AG09309 (cell line): ENCODE results near the gene CTSO.

Experiments used
- DNase-seq: peaks from one replicate; pipeline ENCODE4 v3.0.0-alpha.2; 2010; ENCODE audit warnings: low read depth
- H3K4me3 ChIP-seq: 2 replicates; pipeline ENCODE4 v1.5.1; 2011; ENCODE audit warnings: mild to moderate bottlenecking, low read depth, low read length, moderate library complexity; ENCODE audit not compliant: control insufficient read depth
- TF ChIP-seq, protein P1 (sequence below): IDR thresholded peaks from 2 replicates; pipeline ENCODE4 v1.5.1; 2011; ENCODE audit warnings: mild to moderate bottlenecking, low read depth, low read length, inconsistent platforms; ENCODE audit not compliant: insufficient read depth, control insufficient read depth; ENCODE audit errors: missing control alignments

CTSO gene

DNA sequence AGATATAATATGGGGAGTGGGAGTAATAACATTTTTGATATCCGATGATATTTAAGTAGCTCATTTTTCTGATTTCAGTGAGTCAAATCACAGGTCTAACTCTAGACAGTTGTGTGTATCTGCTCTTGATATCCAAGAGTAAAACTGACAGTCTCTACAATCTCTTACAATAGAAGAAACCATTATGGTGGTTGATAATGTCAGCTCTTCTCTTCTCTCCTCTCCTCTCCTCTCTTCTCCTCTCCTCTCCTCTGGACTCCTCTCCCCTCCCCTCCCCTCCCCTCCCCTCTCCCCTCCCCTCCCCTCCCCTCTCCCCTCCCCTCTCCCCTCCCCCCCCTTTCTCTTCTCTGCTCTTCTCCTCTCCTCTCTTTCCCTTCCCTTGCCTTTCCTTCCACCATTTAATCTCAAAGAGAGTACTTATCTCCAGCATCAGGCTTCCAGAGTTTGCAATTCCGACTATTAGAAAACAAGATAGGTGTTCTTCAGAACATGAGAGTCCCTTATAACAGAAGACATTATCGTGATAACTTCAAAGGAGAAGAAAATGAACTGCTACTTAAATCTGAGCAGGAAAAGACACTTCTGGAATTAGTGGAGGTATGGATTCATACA is 43.9 kb downstream of the CTSO start:
- DNase-seq, result no peak
- H3K4me3 ChIP-seq, result no peak overlapping the region
- TF ChIP-seq, protein P1, sequence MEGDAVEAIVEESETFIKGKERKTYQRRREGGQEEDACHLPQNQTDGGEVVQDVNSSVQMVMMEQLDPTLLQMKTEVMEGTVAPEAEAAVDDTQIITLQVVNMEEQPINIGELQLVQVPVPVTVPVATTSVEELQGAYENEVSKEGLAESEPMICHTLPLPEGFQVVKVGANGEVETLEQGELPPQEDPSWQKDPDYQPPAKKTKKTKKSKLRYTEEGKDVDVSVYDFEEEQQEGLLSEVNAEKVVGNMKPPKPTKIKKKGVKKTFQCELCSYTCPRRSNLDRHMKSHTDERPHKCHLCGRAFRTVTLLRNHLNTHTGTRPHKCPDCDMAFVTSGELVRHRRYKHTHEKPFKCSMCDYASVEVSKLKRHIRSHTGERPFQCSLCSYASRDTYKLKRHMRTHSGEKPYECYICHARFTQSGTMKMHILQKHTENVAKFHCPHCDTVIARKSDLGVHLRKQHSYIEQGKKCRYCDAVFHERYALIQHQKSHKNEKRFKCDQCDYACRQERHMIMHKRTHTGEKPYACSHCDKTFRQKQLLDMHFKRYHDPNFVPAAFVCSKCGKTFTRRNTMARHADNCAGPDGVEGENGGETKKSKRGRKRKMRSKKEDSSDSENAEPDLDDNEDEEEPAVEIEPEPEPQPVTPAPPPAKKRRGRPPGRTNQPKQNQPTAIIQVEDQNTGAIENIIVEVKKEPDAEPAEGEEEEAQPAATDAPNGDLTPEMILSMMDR, result no peak

DNA sequence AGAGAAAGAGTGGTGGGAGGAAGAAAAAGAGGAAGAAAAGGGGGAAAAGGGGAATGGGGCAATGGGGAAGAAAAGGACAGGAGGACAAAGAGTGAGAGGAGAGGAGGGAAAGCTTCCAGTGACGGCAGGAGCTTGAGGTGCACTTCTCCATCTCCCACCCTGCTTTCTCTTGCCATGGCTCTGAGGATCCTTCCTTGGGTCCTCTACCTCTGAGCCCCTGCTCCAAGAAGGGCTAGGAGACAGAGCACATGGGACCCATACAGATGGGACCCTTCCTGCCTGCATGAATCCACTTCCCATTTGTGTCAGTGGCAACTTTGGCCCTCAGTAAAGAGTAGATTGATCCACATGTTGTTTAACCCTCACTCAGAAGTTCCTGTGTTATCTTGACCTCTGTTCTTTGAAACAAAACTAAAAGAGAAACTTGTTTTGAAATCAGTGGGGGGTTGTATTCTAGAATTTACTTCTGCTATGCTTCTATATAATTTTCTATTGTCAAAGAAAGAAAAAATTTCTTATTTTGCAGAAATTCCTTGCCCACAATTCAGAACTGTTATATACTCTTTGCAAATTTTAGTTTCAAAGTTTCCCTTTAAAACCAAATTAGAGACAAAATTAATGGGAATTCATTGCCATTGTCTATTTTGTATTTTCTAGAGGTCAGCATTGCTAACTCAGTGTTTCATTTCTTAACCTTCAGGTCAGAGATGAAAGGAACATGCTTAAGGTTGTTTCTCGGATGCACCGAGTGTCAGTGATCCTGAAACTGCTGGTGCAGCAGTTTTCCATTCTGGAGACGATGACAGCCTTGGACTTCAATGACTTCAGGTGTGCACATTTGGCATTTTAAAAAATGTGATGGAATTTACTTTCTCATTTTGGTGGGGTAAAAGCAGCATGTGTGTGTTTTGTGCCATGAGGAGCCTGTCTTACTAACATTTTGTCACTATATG is 45.2 kb downstream of the CTSO start:
- TF ChIP-seq, protein P1, result no peak
- no peak overlapping the region for H3K4me3 ChIP-seq
- no peak for DNase-seq

DNA sequence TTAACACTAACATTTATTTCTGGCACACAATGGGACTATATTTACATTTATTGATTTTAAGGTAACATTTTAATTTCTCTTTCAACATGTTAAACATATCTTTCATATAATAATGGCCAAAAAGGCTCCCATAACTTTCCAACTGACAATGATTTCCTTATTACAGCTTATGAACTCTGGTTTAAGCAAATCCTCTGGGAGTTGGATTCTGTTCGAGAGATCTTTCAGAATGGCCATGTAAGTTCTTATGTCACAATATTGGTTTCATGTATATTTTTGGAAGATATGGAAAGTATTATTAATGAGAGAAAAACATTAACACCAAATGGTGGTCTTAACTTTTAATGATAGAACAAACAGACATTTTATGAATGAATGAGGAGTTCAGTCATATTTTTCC is 46.1 kb downstream of the CTSO start:
- no peak overlapping the region for H3K4me3 ChIP-seq
- no peak for DNase-seq
- TF ChIP-seq, protein P1, result no peak

DNA sequence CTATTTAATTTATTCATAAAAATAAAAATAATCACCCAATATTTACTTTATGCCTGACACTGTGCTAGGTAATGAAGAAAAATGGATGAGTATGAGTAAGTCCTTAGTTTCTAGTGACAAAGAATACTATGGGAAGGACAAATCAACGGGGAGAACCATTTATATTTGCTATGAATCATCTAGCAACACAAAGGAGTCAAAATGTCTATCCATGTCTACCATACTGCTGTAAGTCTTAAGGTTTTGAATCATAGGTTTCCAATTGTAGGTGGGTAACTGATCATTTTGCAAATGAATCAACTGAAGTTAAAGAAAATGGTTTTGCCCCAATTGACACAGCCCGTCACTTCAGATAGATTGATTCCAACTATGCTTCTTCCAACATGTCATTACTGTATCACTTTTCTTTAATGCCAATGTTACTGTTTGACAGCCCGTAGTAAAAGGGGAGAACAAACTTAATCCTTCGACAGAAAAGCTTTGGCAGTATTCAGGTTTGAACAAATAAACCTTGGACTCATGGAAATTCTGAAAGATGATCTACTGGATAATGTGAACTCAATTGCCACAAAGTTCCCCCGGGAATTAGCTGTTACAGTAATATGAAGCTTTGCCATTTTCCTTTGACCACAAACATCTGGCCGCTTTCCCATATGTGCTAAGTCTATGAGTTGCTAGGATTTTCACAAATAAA is 47.0 kb downstream of the CTSO start:
- TF ChIP-seq, protein P1, result no peak
- H3K4me3 ChIP-seq, result no peak overlapping the region
- peak; percentile 97 for DNase-seq

DNA sequence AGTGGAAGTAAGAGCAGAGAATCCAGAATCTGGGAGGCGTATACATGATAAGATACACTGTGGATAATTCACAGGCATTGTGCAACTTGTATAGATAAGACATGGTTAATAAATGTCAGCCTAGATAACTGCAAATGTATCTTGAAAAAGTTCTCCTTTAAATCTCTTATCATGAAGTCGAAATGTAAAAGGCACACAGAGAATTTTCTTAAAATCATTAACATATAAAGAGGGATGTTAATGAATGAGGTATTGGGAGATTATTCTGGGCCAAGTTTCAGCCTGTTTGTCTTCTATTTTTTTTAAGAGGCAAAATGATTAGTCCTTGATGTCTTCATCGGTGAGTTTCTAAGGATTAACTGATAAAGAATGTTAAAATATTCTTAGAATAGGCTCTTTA is 49.3 kb downstream of the CTSO start:
- DNase-seq, result no peak
- TF ChIP-seq, protein P1, result no peak
- no peak overlapping the region for H3K4me3 ChIP-seq

DNA sequence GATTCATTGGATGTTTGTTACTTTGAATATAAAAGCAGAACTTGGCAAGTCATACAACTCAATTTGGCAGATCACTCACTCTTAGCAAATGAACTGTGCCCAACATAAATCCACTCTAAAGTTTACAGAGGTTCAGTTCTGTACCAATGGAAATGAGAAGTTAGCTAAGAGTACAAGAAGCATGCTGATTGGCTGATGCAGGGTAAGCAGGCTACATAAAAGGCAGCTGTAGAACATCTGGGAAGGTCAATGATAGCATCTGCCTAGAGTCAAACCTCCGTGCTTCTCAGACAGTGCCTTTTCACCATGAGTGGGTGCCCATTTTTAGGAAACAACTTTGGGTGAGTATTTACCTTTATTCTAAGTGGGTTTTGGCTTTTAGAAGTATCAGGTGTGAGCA is 50.2 kb downstream of the CTSO start, which contains the start of gene TDO2:
Gene TDO2, plus strand, starts transcription at position 244 of the 400 bp plus-strand sequence. Its CDS starts 63 bp downstream, at position 307.
- TF ChIP-seq, protein P1, result no peak
- H3K4me3 ChIP-seq, result no peak within 1 kb of the TSS
- DNase-seq, result no peak
